KOPT-K1 (cell line): Measurements from ENCODE around the gene FOXO6.

ENCODE experiments used
- H3K27ac ChIP-seq: fragments of 200-600 bp; sonication (generic); 2 replicates; pipeline ENCODE4 v1.5.1; 2016; ENCODE audit warnings: antibody characterized with exemption, mild to moderate bottlenecking, low read depth, low read length; ENCODE audit not compliant: poor library complexity, severe bottlenecking
- H3K36me3 ChIP-seq: fragments of 200-600 bp; sonication (generic); 2 replicates; pipeline ENCODE4 v1.5.1; 2017; ENCODE audit warnings: antibody characterized with exemption, mild to moderate bottlenecking, low read length, moderate library complexity; ENCODE audit not compliant: insufficient read depth
- H3K9me3 ChIP-seq: fragments of 200-600 bp; sonication (generic); 2 replicates; pipeline ENCODE4 v1.5.1; 2017; ENCODE audit warnings: antibody characterized with exemption, low read length, mild to moderate bottlenecking; ENCODE audit not compliant: insufficient read depth, poor library complexity, severe bottlenecking

Gene FOXO6

DNA sequence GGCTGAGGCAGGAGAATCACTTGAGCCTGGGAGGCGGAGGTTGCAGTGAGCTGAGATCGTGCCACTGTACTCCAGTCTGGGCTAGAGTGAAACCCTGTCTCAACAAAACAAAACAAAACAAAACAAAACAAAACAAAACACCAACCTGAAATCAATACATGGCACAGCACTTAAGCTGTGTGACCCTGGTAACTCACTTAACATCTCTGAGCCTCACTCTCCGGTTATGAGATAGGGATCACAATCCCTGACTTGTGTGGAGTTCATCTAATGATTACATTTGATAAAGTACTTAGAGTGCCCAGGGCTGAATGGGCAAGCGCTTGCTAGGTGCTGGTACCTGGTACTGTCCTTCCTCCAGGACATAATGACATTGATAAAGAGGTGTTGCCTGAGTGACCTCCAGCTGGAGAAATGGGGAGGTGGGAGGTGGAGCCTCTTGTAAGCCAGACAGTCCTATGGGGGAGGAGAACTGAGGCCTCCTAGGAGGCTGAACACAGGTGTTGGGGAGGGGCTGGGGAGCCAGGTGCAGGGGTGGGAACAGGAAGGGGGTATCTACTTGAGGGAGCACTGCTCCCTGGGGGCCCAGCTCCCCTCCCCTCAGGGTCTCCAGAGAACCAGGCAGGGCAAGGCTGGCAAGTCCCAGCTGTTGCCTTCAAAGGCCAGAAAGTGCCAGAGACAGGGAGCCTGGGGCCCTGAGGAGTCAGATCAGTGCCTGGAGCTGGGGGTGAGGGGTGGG, 17.9 kb downstream of the FOXO6 start:
- peaks cover 4% of the 10 kb centered on the region for H3K36me3 ChIP-seq
- H3K9me3 ChIP-seq: no peaks in the 10 kb centered on the region
- peak overlapping the region; percentile 4 for H3K27ac ChIP-seq

DNA sequence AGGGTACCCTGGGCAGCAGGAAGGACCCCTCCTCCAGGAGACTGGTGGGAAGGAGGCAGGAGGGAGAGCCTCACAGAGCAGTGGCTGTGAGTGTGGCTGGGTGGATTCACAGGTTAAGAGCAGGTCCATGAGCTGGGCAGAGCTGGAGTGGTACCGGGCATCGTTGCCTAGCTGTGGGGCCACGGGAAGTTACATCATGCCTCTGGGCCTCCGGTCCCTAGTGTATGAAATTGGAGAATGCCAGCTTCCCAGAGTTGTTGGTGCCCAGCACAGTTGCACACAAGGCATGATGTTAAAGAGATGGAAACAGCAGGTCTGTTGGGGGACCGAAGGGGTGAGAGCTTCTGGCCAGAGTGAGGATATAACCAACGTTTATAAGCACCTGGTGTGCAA, 18.5 kb downstream of the FOXO6 start:
- Histone ChIP-seq H3K36me3 (no peaks in the 10 kb centered on the region; the same call in none of the 2 replicates), H3K9me3 (no peaks in the 10 kb centered on the region), H3K27ac (peak overlapping the region; percentile 4)

DNA sequence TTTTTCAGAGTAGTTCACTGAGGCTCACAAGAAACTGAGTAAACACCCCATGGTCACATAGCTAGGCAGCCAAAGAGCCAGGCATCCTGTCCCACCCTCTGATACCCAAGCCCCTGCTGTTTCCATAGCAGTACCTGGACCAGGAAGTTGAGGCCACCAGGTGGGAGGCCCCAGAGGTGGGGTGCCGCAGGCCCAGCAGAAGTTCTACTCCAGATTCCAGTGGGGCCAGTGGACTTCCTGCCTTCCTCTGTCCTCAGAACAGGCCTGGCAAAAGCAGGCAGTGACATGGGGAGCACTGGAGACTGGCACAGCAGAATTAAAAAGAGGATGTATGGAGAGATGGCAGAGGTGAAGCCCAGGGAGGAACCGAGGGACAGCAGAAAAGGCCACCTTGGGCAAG, 19.0 kb downstream of the FOXO6 start:
- Histone ChIP-seq H3K27ac (peak overlapping the region; percentile 4), H3K9me3 (no peaks in the 10 kb centered on the region)

DNA sequence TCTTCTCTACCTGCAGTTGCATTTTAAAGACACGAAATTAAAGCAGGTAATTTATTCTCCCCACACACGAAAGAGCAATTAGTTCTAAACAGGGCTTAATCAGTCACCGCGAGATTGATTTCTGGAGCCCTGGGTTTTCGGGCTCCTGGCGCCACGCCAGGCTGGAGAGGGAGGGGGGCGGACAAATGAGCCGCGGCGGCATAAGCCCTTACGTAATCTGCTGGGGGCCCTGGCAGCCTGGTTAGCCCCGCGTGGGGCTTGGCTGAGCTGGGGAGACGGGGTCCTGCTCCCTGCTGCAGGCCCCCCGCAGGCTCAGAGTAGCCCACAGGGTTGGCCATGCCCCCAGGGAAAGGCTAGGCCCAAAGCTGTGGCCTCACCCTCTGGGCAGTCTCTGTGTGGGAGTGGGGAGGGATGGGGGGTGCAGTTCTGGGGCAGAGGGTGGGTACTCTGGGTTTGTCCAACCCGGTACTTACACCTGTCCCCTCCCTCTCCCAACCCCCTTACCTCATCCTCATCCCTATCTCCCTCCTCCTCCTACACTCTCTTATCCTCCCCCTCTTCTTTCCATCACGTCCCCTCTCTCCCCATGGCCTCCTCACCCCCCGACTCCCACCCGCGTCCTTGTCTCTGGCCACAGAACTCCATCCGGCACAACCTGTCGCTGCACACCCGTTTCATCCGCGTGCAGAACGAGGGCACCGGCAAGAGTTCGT, 19.9 kb downstream of the FOXO6 start:
- Histone ChIP-seq H3K36me3 (no peaks in the 10 kb centered on the region), H3K27ac (no peak overlapping the region), H3K9me3 (no peaks in the 10 kb centered on the region)

More for the DNA sequence above, 19.0 kb downstream of the FOXO6 start:
- no peaks in the 10 kb centered on the region; the same call in 1 of the 2 replicates for H3K36me3 ChIP-seq

DNA sequence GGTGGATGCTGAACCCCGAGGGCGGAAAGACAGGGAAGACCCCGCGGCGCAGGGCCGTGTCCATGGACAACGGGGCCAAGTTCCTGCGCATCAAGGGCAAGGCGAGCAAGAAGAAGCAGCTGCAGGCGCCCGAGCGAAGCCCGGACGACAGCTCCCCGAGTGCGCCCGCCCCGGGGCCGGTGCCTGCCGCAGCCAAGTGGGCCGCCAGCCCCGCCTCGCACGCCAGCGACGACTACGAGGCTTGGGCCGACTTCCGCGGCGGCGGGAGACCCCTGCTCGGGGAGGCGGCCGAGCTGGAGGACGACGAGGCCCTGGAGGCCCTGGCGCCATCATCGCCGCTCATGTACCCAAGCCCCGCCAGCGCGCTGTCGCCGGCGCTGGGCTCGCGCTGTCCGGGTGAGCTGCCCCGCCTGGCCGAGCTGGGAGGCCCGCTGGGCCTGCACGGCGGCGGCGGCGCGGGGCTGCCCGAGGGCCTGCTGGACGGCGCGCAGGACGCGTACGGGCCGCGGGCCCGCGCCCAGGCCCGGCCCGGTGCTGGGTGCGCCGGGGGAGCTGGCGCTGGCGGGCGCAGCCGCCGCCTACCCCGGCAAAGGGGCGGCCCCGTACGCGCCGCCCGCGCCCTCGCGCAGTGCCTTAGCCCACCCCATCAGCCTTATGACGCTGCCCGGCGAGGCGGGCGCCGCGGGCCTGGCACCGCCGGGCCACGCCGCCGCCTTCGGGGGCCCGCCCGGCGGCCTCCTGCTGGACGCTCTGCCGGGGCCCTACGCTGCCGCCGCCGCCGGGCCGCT, 20.7 kb downstream of the FOXO6 start:
- Histone ChIP-seq H3K9me3 (no peaks in the 10 kb centered on the region), H3K36me3 (no peaks in the 10 kb centered on the region), H3K27ac (no peak overlapping the region)

DNA sequence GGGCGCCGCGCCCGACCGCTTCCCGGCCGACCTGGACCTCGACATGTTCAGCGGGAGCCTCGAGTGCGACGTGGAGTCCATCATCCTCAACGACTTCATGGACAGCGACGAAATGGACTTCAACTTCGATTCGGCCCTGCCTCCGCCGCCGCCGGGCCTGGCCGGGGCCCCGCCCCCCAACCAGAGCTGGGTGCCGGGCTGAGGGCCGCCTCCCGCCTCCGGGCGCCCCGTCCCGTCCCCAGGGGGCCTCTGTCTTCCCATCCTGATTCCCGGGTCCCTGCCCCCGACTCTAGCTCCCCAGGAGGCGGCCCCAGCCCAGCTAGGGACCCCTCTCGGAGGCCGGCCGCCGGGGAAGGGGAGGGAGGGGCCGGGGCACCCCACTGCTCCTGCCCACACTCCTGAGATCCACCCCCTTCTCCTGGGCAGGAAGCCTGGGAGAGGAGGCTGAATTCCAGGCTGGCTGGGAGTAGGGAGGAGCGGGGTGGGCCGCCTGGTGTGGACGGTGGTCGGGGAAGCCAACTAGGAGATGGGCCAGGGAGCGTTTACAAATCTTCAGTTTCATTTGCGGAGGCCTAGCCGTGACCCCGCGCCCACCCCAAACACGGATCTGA, 21.4 kb downstream of the FOXO6 start:
- Histone ChIP-seq H3K9me3 (no peaks in the 10 kb centered on the region), H3K27ac (no peak overlapping the region), H3K36me3 (no peaks in the 10 kb centered on the region)

DNA sequence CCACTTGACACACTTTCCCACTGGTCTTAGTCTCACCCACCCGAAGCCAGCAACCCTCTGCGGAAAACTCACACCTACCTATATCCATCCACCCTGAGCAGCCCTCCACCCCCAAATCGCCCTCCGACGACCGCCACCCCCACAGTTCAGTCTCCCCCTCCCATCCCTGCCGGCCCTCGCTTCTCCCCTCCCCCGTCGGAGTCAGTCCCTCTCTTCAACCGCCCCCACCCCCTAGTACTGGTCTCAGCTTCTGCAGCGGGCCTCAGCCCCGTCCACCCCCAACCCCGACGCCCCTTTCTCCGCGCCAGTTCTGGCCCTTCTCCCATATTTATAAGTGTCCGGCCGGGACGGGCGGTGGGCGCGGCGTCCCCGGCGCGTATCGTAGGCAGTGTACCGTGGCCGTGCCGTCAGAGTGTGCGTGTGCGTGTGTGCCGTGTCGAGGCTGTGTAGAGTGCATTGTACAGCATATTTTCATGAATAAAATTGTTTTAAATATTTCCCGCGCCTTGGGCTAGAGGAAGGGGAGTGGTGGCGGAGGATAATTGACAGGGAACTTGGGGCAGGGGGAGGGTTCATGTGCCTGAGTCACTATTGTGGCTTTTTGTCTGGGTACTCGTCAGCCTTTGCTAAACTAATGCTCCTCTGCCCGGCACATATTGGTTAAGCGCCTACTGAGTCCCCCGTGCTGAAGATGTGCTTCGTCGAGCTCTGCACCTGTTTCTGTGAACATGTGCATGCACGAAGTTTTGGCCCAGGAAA, 22.0 kb downstream of the FOXO6 start:
- H3K36me3 ChIP-seq: no peaks in the 10 kb centered on the region
- H3K27ac ChIP-seq: no peak overlapping the region
- H3K9me3 ChIP-seq: no peaks in the 10 kb centered on the region

DNA sequence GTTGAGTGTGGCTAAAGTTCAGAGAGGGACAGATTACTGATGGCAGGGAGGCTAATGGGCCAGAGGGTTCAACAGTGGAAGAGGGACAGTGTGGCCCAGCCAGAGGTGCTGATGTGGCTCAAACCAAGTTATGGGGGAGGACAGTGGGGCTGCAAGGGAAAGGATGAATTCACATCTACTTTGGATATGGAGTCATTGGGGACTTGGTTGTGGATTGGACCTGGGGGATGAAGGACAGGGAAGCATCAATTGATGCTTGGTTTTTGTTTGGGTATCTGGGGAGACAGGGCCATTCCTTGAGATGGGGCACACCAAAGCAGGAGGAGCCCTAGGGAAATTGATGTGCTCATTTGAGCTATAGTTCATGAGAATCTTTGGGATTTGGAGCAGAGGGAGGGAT, 23.3 kb downstream of the FOXO6 start:
- Histone ChIP-seq H3K9me3 (no peaks in the 10 kb centered on the region), H3K27ac (no peak overlapping the region), H3K36me3 (no peaks in the 10 kb centered on the region)

DNA sequence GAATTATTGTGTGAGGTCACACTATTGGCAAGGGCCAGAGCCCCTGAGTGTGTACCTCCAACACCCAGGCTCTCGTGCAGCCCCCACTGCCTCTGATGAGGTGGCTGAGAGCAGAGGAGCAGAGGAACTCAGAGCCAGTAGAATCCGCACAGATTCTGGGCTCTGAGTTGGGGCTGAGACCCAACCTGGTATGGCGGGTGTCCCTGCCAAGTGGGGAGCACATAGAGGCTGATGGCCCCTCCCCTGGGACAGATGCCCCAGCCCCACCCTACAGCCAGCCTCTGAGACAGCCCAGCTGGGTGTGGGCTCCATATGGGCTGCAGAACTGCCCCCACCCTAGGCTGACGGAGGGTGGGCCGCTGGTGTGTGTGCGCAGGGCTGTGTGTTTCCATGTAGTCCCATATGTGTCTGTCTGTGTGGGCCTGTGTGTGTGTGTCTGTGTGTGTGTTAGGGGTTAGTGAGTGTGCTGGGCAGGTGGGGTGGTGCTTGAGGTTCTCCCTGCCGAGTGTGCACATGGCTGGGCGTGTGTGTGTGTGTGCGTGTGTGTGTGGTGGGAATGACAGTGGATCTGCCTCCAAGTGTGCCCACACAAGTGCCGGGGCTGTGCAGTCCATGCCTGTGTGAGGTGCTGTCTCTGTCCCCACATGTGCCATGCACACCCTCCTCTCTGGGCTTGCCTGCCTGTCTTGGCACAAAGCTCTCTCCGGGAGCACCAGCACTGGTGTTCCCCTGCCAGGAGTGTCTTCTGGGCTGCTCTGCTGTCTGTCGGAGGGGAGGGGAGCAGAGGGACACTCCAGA, 24.4 kb downstream of the FOXO6 start:
- H3K9me3 ChIP-seq: no peaks in the 10 kb centered on the region
- H3K36me3 ChIP-seq: no peaks in the 10 kb centered on the region
- no peak overlapping the region for H3K27ac ChIP-seq

DNA sequence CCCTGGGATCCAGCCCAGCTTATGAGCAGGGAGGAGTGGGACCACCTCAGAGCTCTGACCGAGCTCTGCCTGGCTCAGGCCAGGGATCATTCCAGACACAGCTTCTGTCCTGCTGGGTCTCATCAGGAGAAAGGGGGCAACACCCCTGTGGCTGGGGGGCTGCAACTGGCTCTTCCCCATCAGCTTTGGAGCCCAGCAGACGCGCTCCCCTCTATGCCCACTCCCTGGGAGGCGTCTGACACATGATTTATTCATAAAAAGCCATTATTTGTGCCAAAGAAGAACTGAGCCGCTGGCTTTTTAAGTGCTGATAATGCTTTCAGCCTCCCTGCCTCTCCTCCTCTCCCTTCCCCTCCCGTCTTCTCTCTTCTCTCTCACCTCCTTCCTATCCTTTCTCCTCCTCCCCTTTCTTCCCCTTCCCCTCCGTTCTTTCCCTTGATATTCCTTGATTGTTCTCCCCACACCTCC, 25.0 kb downstream of the FOXO6 start:
- no peaks in the 10 kb centered on the region for H3K9me3 ChIP-seq
- no peak overlapping the region for H3K27ac ChIP-seq
- no peaks in the 10 kb centered on the region for H3K36me3 ChIP-seq

DNA sequence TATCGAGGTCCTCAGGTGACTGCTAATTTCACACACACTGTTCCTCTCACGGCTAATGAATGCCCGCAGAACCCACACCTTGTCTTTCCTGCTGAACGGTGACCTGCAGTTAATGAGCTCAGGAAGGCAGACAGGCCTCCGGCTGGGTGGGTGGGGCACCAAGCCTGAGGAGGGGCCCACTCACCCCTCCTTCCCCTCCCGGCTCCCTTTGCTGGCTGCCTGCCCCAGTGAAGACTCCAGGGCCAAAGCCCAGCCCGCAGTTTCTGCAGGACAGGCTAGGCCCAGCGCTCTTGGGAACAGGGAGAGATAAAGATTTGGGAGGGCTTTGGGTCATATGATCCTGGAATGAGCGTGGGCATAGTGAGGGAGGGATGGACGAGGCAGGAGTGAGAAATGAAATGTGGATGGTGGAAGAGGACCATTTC, 26.4 kb downstream of the FOXO6 start:
- Histone ChIP-seq H3K27ac (no peak overlapping the region), H3K9me3 (no peaks in the 10 kb centered on the region), H3K36me3 (no peaks in the 10 kb centered on the region)

DNA sequence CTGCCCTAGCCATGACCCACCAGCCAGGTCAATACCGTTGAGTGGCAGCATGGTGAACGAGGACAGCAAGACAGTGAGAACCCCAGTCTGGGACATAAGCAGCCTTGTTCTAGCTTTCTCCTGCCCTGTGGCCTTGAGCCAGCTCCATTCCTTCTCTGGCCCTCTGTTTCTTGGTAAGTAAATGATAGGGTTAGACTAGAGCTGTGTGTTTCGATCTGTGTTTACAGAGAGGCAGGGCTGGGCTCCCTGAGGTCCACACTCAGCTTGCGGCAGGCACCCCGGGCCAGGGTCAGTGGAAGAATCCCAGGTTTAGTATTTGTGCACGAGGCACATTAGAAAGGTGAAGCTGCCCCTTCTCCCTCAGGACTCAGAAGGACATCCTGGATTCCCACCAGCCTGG, 27.3 kb downstream of the FOXO6 start:
- H3K36me3 ChIP-seq: no peaks in the 10 kb centered on the region
- no peaks in the 10 kb centered on the region for H3K9me3 ChIP-seq
- no peak overlapping the region for H3K27ac ChIP-seq

DNA sequence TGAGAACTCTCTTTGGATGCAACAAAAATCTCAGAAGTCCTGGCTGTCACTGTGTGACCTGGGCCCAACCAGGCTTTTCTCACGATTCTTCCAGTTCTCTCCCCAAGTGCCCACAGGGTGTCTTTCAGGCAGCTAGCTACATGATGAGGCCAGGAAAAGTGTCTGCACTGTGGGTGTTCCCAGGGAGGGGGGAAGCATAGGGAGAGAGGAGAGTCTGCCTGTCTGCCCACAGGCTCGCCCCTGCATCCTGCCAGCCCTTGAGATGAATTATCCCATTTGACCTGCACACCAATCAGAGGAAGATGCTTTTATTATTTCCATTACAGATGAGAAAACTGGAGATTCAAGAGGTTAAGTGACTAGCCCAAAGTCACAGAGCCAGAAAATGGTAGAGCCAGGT, 27.8 kb downstream of the FOXO6 start:
- no peak overlapping the region for H3K27ac ChIP-seq

DNA sequence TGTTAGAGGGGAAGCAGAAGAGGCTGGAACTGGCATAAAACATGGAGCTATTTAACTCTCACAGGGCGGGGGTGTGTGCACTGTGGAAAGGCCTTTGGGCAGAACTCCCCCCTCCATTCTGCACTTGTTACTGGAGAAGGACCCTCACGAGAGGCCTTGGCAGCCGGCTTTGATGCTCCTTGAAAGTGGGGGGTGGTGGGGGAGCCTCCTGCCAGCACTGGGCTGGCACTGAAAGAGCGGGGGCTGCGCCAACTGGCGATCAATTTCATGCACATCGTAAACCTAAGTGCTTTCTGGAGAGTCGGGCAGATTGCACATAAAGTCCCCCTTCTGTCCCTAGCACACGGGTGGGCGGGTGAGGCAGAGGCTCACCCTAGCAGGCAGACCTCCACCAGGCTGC, 28.9 kb downstream of the FOXO6 start:
- H3K9me3 ChIP-seq: no peaks in the 10 kb centered on the region
- no peak overlapping the region for H3K27ac ChIP-seq
- H3K36me3 ChIP-seq: no peaks in the 10 kb centered on the region

More for the DNA sequence above, 27.8 kb downstream of the FOXO6 start:
- H3K36me3 ChIP-seq: no peaks in the 10 kb centered on the region
- no peaks in the 10 kb centered on the region for H3K9me3 ChIP-seq
